Gastrocnemius medialis (tissue), 4 donors: ENCODE data around the gene KCNC4. TPM values are rescaled to one million over a fixed set of nuclear protein-coding genes. Genes with fewer than 3 reads are reported as not detected.

Source experiments
- ATAC-seq, 2 donors: fragments of 150-250 bp; one replicate each; pipeline ENCODE4 v1.9.1; 2016
- DNase-seq, 2 donors: peaks; one replicate each; pipeline ENCODE4 v3.0.0-alpha.2; 2019
- H3K27ac ChIP-seq, 4 donors: fragments of 200-600 bp; sonication (generic); 1 replicate in 1 of 4; 2 replicates in 3 of 4; pipeline ENCODE4 v1.5.1; 2016 to 2018; ENCODE audit warnings: mild to moderate bottlenecking in 2 of 4, moderate library complexity in 1 of 4
- H3K27me3 ChIP-seq, 3 donors: fragments of 200-600 bp; sonication (generic) in 2 of 3; 1 replicate in 1 of 3; 2 replicates in 2 of 3; pipeline versions ENCODE4 v1.5.1 to v1.6.0; 2016 to 2019; ENCODE audit warnings: mild to moderate bottlenecking in 1 of 3, moderate library complexity in 1 of 3
- H3K36me3 ChIP-seq, 2 donors: fragments of 200-600 bp; sonication (generic) in 1 of 2; one replicate each; pipeline ENCODE4 v1.5.1; 2017 to 2018
- H3K4me1 ChIP-seq, 2 donors: fragments of 200-600 bp; sonication (generic) in 1 of 2; one replicate each; pipeline ENCODE4 v1.5.1; 2016 to 2017; ENCODE audit warnings: mild to moderate bottlenecking in 2 of 2
- H3K4me3 ChIP-seq, 4 donors: fragments of 200-600 bp; sonication (generic) in 3 of 4; 1 replicate in 1 of 4; 2 replicates in 3 of 4; pipeline ENCODE4 v1.5.1; 2016 to 2019; ENCODE audit warnings: mild to moderate bottlenecking in 2 of 4
- H3K9me3 ChIP-seq, 3 donors: fragments of 200-600 bp; sonication (generic) in 2 of 3; 1 replicate in 1 of 3; 2 replicates in 2 of 3; pipeline ENCODE4 v1.5.1; 2016 to 2019
- POLR2A ChIP-seq, 2 donors: fragments of 450-650 bp; IDR thresholded peaks; one replicate each; pipeline ENCODE4 v1.6.1; 2017; ENCODE audit warnings: antibody characterized with exemption in 2 of 2, mild to moderate bottlenecking in 2 of 2, moderate library complexity in 2 of 2
- in situ Hi-C, 4 donors: fragments of 200-750 bp; cut with MboI; loops; one replicate each; pipeline versions ENCODE4 v1.15.0 to v1.8.0; 2017; ENCODE audit warnings: low sequenced_read_pairs in 4 of 4
- intact Hi-C: fragments of 100-400 bp; cut with DNase I; formaldehyde crosslinking; loops from one replicate; pipeline ENCODE4 v1.15.1; 2023; ENCODE audit warnings: low total_unique reads
- total RNA-seq, 4 donors: library from RNA; depleted of rRNA; stranded (reverse); fragments of >200 nt; gene quantifications; one replicate each; pipeline versions ENCODE4 v1.1.0 to v1.2.3, GENCODE V29; 2016
- TF ChIP-seq, protein P1 (sequence below), 5 experiments: fragments of 450-650 bp in 3 of 5; fragments of 200-600 bp in 2 of 5; sonication (generic) in 2 of 5; IDR thresholded peaks in 4 of 5; conservative IDR thresholded peaks in 1 of 5; 1 replicate in 4 of 5; 2 replicates in 1 of 5; pipeline ENCODE4 v1.5.1; 2016 to 2019; ENCODE audit warnings: antibody characterized with exemption in 5 of 5, mild to moderate bottlenecking in 3 of 5, moderate library complexity in 3 of 5

The KCNC4 gene
- total RNA-seq, 4 donors from 2014 or later, result 3.1 to 9.1 (median 4.1) TPM

DNA sequence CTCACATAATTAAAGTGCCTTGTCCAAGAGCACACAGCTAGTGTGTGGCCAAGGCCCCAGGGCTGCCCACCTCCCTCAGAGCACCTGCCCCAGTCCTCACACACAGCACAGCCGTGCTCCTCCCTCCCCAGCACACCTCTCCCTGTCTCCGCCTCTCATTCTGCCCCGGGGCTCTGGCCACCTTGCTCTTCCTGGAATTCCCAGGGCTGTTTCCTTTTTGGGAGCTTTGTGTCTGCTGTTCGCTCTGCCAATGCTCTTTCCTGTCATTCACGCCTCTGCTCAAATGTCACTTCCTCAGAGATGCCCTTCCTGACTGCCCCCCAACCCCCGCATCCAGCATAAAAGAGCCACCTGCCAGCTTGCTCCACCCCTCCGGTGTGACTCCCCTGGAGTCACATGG, 46.5 kb upstream of the KCNC4 start:
- intact Hi-C loops, result no loop called here
- DNase-seq, result no peak
- TF ChIP-seq POLR2A (IDR thresholded peaks at IDR 0.05), result no peak
- TF ChIP-seq, protein P1, sequence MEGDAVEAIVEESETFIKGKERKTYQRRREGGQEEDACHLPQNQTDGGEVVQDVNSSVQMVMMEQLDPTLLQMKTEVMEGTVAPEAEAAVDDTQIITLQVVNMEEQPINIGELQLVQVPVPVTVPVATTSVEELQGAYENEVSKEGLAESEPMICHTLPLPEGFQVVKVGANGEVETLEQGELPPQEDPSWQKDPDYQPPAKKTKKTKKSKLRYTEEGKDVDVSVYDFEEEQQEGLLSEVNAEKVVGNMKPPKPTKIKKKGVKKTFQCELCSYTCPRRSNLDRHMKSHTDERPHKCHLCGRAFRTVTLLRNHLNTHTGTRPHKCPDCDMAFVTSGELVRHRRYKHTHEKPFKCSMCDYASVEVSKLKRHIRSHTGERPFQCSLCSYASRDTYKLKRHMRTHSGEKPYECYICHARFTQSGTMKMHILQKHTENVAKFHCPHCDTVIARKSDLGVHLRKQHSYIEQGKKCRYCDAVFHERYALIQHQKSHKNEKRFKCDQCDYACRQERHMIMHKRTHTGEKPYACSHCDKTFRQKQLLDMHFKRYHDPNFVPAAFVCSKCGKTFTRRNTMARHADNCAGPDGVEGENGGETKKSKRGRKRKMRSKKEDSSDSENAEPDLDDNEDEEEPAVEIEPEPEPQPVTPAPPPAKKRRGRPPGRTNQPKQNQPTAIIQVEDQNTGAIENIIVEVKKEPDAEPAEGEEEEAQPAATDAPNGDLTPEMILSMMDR (IDR thresholded peaks at IDR 0.05 in 4 of 5, conservative IDR thresholded peaks at IDR 0.05 in 1 of 5), result no peak
- in situ Hi-C loops, result no loop called here
- Histone ChIP-seq H3K27me3 (no peaks in the 10 kb centered on the region), H3K27ac (no peak overlapping the region), H3K36me3 (no peaks in the 10 kb centered on the region), H3K4me1 (no peaks in the 10 kb centered on the region), H3K9me3 (no peaks in the 10 kb centered on the region), H3K4me3 (no peak overlapping the region)
- ATAC-seq, result no peak

DNA sequence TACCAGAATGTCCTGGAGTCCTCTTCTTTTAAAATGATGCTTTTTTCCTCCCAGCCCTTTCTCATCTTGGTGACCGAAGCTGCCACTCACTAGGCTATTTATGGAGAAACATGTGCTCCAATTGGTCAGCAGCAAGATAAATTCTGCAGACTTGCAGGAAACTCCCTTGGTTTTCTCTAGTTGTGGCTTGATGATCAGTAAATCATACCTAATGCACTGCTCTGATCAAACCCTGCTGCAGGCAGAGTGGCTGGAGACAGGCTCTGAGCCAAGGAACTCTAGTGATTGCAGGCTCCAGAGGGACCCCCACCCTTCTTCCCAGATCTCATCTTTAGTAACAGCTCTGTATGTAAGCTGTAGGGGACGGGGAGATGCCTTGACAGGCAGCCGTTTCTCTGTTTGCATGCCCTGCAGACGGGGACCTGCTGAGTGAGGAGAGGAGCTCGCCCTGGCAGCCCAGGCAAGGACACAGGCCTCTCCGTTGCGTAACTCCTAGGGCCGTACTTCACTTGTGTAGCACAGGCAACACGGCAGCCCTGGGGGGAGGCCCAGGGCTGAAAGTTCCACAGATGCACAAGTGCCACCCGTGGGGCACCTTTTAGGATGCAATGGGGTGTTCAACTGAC, 45.3 kb upstream of the KCNC4 start:
- ATAC-seq (no peak), DNase-seq (no peak)
- Histone ChIP-seq H3K27ac (no peak overlapping the region), H3K9me3 (no peaks in the 10 kb centered on the region), H3K36me3 (no peaks in the 10 kb centered on the region), H3K27me3 (no peaks in the 10 kb centered on the region), H3K4me1 (no peaks in the 10 kb centered on the region), H3K4me3 (no peak overlapping the region)
- intact Hi-C loops, result no loop called here
- in situ Hi-C loops, result no loop called here
- no peak for TF ChIP-seq POLR2A (IDR thresholded peaks at IDR 0.05)
- TF ChIP-seq, protein P1 (IDR thresholded peaks at IDR 0.05 in 4 of 5, conservative IDR thresholded peaks at IDR 0.05 in 1 of 5), result no peak

DNA sequence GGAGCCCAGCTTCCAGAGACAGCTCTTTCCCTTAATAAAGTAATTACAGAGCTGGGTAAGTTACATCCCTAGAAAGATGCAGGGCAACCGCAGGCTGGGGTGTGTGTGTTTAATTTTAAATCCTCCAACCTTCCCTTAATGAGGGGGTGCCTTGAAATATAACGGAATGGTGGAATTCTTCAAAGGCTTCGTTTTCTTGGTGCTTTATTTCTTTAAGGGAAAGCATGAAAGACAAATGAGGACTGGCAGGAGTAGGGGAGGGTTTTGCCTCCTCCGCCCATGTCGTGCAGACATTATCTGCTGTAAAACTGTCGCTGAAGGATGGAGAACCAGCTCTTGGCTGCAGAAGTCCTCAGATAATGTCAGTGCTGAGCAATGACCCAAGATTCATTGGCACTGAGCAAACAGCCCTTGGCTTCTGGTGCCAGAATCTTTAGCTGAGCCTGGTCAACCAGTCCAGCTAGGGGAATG, 44.3 kb upstream of the KCNC4 start:
- ATAC-seq, result no peak
- DNase-seq, result no peak
- H3K4me3 ChIP-seq, result no peak overlapping the region
- H3K27me3 ChIP-seq, result no peaks in the 10 kb centered on the region
- no peaks in the 10 kb centered on the region for H3K4me1 ChIP-seq
- in situ Hi-C loops (no loop called here), intact Hi-C loops (no loop called here)
- TF ChIP-seq POLR2A (IDR thresholded peaks at IDR 0.05), result no peak
- TF ChIP-seq, protein P1 (IDR thresholded peaks at IDR 0.05 in 4 of 5, conservative IDR thresholded peaks at IDR 0.05 in 1 of 5), result no peak
- H3K27ac ChIP-seq, result no peak overlapping the region
- H3K9me3 ChIP-seq, result no peaks in the 10 kb centered on the region
- no peaks in the 10 kb centered on the region for H3K36me3 ChIP-seq

DNA sequence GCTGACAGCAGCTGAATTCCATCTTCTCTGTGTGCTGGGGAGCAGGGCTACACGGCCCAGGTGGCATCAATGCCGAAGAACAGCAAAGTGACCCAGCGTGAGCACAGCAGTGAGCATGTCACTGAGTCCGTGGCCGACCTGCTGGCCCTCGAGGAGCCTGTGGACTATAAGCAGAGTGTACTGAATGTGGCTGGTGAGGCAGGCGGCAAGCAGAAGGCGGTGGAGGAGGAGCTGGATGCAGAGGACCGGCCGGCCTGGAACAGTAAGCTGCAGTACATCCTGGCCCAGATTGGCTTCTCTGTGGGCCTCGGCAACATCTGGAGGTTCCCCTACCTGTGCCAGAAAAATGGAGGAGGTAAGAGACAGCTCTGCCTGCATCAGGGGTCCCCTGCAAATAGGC, 43.3 kb upstream of the KCNC4 start:
- ATAC-seq (no peak), DNase-seq (no peak)
- Histone ChIP-seq H3K4me3 (no peak overlapping the region), H3K36me3 (no peaks in the 10 kb centered on the region), H3K9me3 (no peaks in the 10 kb centered on the region), H3K4me1 (no peaks in the 10 kb centered on the region), H3K27ac (no peak overlapping the region), H3K27me3 (no peaks in the 10 kb centered on the region)
- in situ Hi-C loops (no loop called here), intact Hi-C loops (no loop called here)
- TF ChIP-seq POLR2A (IDR thresholded peaks at IDR 0.05), result no peak
- TF ChIP-seq, protein P1 (IDR thresholded peaks at IDR 0.05 in 4 of 5, conservative IDR thresholded peaks at IDR 0.05 in 1 of 5), result no peak
